Measurements from ENCODE around the gene FUT1.

DNA sequence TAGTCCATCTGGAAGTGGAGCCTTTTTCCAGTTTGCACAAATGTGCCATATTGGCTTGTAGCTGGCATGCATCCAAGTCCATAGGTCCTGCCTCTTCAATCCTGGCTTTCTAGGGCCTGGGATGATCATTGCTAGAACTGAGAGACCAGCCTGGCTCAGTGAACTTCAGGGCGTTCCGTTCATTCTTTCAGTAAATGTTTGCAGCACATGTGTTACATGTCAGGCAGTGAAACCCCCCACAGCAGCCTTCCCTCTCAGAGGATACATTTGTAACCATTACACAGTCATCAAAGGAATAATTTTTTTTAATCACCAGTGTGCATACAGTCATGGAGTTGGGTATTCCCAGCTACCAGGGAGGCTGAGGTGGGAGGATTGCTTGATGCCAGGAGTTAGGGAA, 47.0 kb downstream of the FUT1 start:
- TF ChIP-seq CTCF (IDR thresholded peaks at IDR 0.05; ENCODE audit: low read depth, low read length) (no peak), EZH2phosphoT487 (IDR thresholded peaks at IDR 0.05; ENCODE audit: low read depth) (no peak)

All from OCI-LY3 (cell line).